DOHH2 (cell line): ENCODE results near the gene CAPG.

Experiments used
- H3F3A ChIP-seq: fragments of 200-600 bp; sonication (generic), shearing (Covaris generic); 2 replicates; pipeline ENCODE4 v1.6.0; 2016; ENCODE audit warnings: antibody characterized with exemption, mild to moderate bottlenecking; ENCODE audit not compliant: control insufficient read depth, insufficient read depth
- H3K27ac ChIP-seq: fragments of 200-600 bp; sonication (generic); 2 replicates; pipeline ENCODE4 v1.5.1; 2014; ENCODE audit warnings: low read depth, mild to moderate bottlenecking, low read length, moderate library complexity
- H3K27me3 ChIP-seq: fragments of 200-600 bp; sonication (generic); 2 replicates; pipeline ENCODE4 v1.6.1; 2014; ENCODE audit warnings: mild to moderate bottlenecking, low read length, mixed read lengths; ENCODE audit not compliant: control insufficient read depth
- H3K36me3 ChIP-seq: fragments of 200-600 bp; sonication (generic); 2 replicates; pipeline ENCODE4 v1.6.1; 2014; ENCODE audit warnings: mild to moderate bottlenecking, low read length, moderate library complexity, mixed read lengths; ENCODE audit not compliant: control insufficient read depth
- H3K4me1 ChIP-seq: fragments of 200-600 bp; sonication (generic); 2 replicates; pipeline ENCODE4 v1.6.1; 2014; ENCODE audit warnings: mild to moderate bottlenecking, low read length, mixed read lengths; ENCODE audit not compliant: control insufficient read depth
- H3K4me2 ChIP-seq: fragments of 200-600 bp; sonication (generic); 2 replicates; pipeline ENCODE4 v1.6.0; 2014; ENCODE audit warnings: mild to moderate bottlenecking, low read length, moderate library complexity
- H3K4me3 ChIP-seq: fragments of 200-600 bp; sonication (generic); 2 replicates; pipeline ENCODE4 v1.5.1; 2014; ENCODE audit warnings: mild to moderate bottlenecking, low read length, mixed read lengths
- H3K79me2 ChIP-seq: fragments of 200-600 bp; sonication (generic); 2 replicates; pipeline ENCODE4 v1.6.1; 2014; ENCODE audit warnings: mild to moderate bottlenecking, low read length, mixed read lengths; ENCODE audit not compliant: control insufficient read depth
- H3K9me2 ChIP-seq: fragments of 200-600 bp; sonication (generic); replicated peaks from 2 replicates; pipeline ENCODE4 v1.6.1; 2014; ENCODE audit warnings: mild to moderate bottlenecking, low read length, mixed read lengths; ENCODE audit not compliant: control insufficient read depth
- H3K9me3 ChIP-seq: fragments of 200-600 bp; sonication (generic); 2 replicates; pipeline ENCODE4 v1.6.1; 2014; ENCODE audit warnings: antibody characterized with exemption, low read length, mixed read lengths; ENCODE audit not compliant: control insufficient read depth, insufficient read depth
- H4K20me1 ChIP-seq: fragments of 200-600 bp; sonication (generic); 2 replicates; pipeline ENCODE4 v1.6.0; 2014; ENCODE audit warnings: low read depth, mild to moderate bottlenecking, antibody characterized with exemption, low read length, moderate library complexity; ENCODE audit not compliant: control insufficient read depth, insufficient read depth
- CTCF ChIP-seq: fragments of 200-600 bp; sonication (generic); IDR thresholded peaks from one replicate; pipeline ENCODE4 v1.5.1; 2014; ENCODE audit warnings: antibody characterized with exemption, mild to moderate bottlenecking, low read depth, low read length; ENCODE audit not compliant: poor library complexity, severe bottlenecking
- EZH2phosphoT487 ChIP-seq: fragments of 200-600 bp; sonication (generic); IDR thresholded peaks from 2 replicates; pipeline ENCODE4 v1.6.1; 2017; ENCODE audit warnings: borderline replicate concordance, mild to moderate bottlenecking, antibody characterized with exemption, low read length, moderate library complexity, mixed read lengths

The CAPG gene

GRCh38 chr2:85378257-85378656, 31.9 kb downstream of the CAPG start:
- H3K36me3 ChIP-seq = peaks cover 9% of the 10 kb centered on the region
- no peaks in the 10 kb centered on the region for H3F3A ChIP-seq
- no peaks in the 10 kb centered on the region for H4K20me1 ChIP-seq
- no peak overlapping the region for H3K27ac ChIP-seq
- TF ChIP-seq EZH2phosphoT487 = no peak
- no peak for TF ChIP-seq CTCF
- H3K4me1 ChIP-seq = no peaks in the 10 kb centered on the region
- H3K4me2 ChIP-seq = no peak overlapping the region
- H3K27me3 ChIP-seq = no peaks in the 10 kb centered on the region
- no peaks in the 10 kb centered on the region for H3K9me2 ChIP-seq
- H3K4me3 ChIP-seq = no peak overlapping the region
- peaks cover 3% of the 10 kb centered on the region; the same call in 1 of the 2 replicates for H3K9me3 ChIP-seq
- no peaks in the 10 kb centered on the region for H3K79me2 ChIP-seq

- Histone ChIP-seq H3K4me1 (no peaks in the 10 kb centered on the region), H3K27ac (no peak overlapping the region), H4K20me1 (no peaks in the 10 kb centered on the region), H3K4me2 (no peak overlapping the region), H3K79me2 (no peaks in the 10 kb centered on the region), H3K27me3 (no peaks in the 10 kb centered on the region), H3F3A (no peaks in the 10 kb centered on the region), H3K36me3 (peaks cover 9% of the 10 kb centered on the region), H3K4me3 (no peak overlapping the region), H3K9me3 (peaks cover 3% of the 10 kb centered on the region; the same call in 1 of the 2 replicates), H3K9me2 (no peaks in the 10 kb centered on the region)
- TF ChIP-seq CTCF (no peak), EZH2phosphoT487 (no peak)
Measured at GRCh38 chr2:85377083-85377482, 33.1 kb downstream of the CAPG start.

- Histone ChIP-seq H4K20me1 (no peaks in the 10 kb centered on the region), H3K9me2 (no peaks in the 10 kb centered on the region), H3K4me1 (no peaks in the 10 kb centered on the region), H3K27ac (no peak overlapping the region), H3K36me3 (peaks cover 9% of the 10 kb centered on the region), H3K27me3 (no peaks in the 10 kb centered on the region), H3K4me3 (no peak overlapping the region), H3K4me2 (no peak overlapping the region), H3K9me3 (peaks cover 3% of the 10 kb centered on the region; the same call in 1 of the 2 replicates), H3K79me2 (no peaks in the 10 kb centered on the region), H3F3A (no peaks in the 10 kb centered on the region)
- TF ChIP-seq EZH2phosphoT487 = no peak
- no peak for TF ChIP-seq CTCF
Measured at GRCh38 chr2:85376291-85377065, 33.7 kb downstream of the CAPG start.
